ENCODE data around the gene RNF144B.
A peak's percentile ranks its signal among the peaks of the same experiment; 100 is the strongest.

Gene RNF144B

GRCh38 chr6:18472941-18473340 lies 85.8 kb downstream of the RNF144B start:
- DNase-seq (ENCODE audit: insufficient read length, low spot score) (no peak), FAIRE-seq (no peak)

GRCh38 chr6:18473755-18474154 lies 86.6 kb downstream of the RNF144B start:
- DNase-seq (ENCODE audit: insufficient read length, low spot score) = no peak
- no peak for FAIRE-seq

- FAIRE-seq (no peak), DNase-seq (ENCODE audit: insufficient read length, low spot score) (no peak)
Measured at GRCh38 chr6:18477301-18477941, 90.3 kb downstream of the RNF144B start.

- no peak for FAIRE-seq
Measured at GRCh38 chr6:18478610-18479009, 91.5 kb downstream of the RNF144B start.

GRCh38 chr6:18481870-18482269 lies 94.7 kb downstream of the RNF144B start:
- no peak for FAIRE-seq

More at GRCh38 chr6:18478610-18479009, 91.5 kb downstream of the RNF144B start:
- no peak for DNase-seq (ENCODE audit: insufficient read length, low spot score)

GRCh38 chr6:18485660-18486435 lies 98.7 kb downstream of the RNF144B start:
- no peak for FAIRE-seq

More at GRCh38 chr6:18481870-18482269, 94.7 kb downstream of the RNF144B start:
- no peak for DNase-seq (ENCODE audit: insufficient read length, low spot score)

GRCh38 chr6:18488004-18488403 lies 100.9 kb downstream of the RNF144B start:
- peak; percentile 8 for FAIRE-seq
- no peak for DNase-seq (ENCODE audit: insufficient read length, low spot score)

More at GRCh38 chr6:18485660-18486435, 98.7 kb downstream of the RNF144B start:
- no peak for DNase-seq (ENCODE audit: insufficient read length, low spot score)

- DNase-seq (ENCODE audit: insufficient read length, low spot score) = no peak
- no peak for FAIRE-seq
Measured at GRCh38 chr6:18488526-18489270, 101.5 kb downstream of the RNF144B start.

- no peak for FAIRE-seq
- DNase-seq (ENCODE audit: insufficient read length, low spot score) = no peak
Measured at GRCh38 chr6:18489335-18489734, 102.2 kb downstream of the RNF144B start.

GRCh38 chr6:18491308-18492045 lies 104.3 kb downstream of the RNF144B start:
- DNase-seq (ENCODE audit: insufficient read length, low spot score) = no peak
- FAIRE-seq = no peak

- no peak for DNase-seq (ENCODE audit: insufficient read length, low spot score)
- FAIRE-seq = no peak
Measured at GRCh38 chr6:18492972-18493371, 105.8 kb downstream of the RNF144B start.

- FAIRE-seq (no peak), DNase-seq (ENCODE audit: insufficient read length, low spot score) (no peak)
Measured at GRCh38 chr6:18493382-18493891, 106.3 kb downstream of the RNF144B start.

GRCh38 chr6:18493925-18494324 lies 106.8 kb downstream of the RNF144B start:
- DNase-seq (ENCODE audit: insufficient read length, low spot score) = no peak
- FAIRE-seq = no peak

- DNase-seq (ENCODE audit: insufficient read length, low spot score) = no peak
- no peak for FAIRE-seq
Measured at GRCh38 chr6:18495236-18495635, 108.1 kb downstream of the RNF144B start.

- no peak for DNase-seq (ENCODE audit: insufficient read length, low spot score)
- FAIRE-seq = no peak
Measured at GRCh38 chr6:18496462-18496861, 109.3 kb downstream of the RNF144B start.

GRCh38 chr6:18497006-18497405 lies 109.9 kb downstream of the RNF144B start:
- DNase-seq (ENCODE audit: insufficient read length, low spot score) (no peak), FAIRE-seq (no peak)

GRCh38 chr6:18498408-18498807 lies 111.3 kb downstream of the RNF144B start:
- FAIRE-seq (no peak), DNase-seq (ENCODE audit: insufficient read length, low spot score) (no peak)

GRCh38 chr6:18500921-18501662 lies 113.9 kb downstream of the RNF144B start:
- DNase-seq (ENCODE audit: insufficient read length, low spot score) = no peak
- no peak for FAIRE-seq

GRCh38 chr6:18501663-18502013 lies 114.5 kb downstream of the RNF144B start:
- DNase-seq (ENCODE audit: insufficient read length, low spot score) (no peak), FAIRE-seq (no peak)

GRCh38 chr6:18503206-18503592 lies 116.0 kb downstream of the RNF144B start:
- DNase-seq (ENCODE audit: insufficient read length, low spot score) (no peak), FAIRE-seq (no peak)
